Uterus (tissue), 4 donors: ENCODE data around the gene DDX42. TPM values are rescaled to one million over a fixed set of nuclear protein-coding genes. Genes with fewer than 3 reads are reported as not detected.
"Not testable (repeated sequence)": the region's sequence is repeated elsewhere in the genome, so short reads cannot be mapped to it uniquely, and the experiment has no call there.

Experiments used
- DNase-seq, 2 donors: peaks; one replicate each; pipeline ENCODE4 v3.0.0-alpha.2; 2019 to 2020
- H3K27ac ChIP-seq, 2 donors: fragments of 200-600 bp; sonication (generic); 1 replicate in 1 of 2; 2 replicates in 1 of 2; pipeline ENCODE4 v1.5.1; 2016 to 2018
- H3K27me3 ChIP-seq, 2 donors: fragments of 200-600 bp; sonication (generic); one replicate each; pipeline ENCODE4 v1.5.1; 2018 to 2019; ENCODE audit warnings: control low read depth in 1 of 2
- H3K36me3 ChIP-seq, 2 donors: fragments of 200-600 bp; sonication (generic); one replicate each; pipeline ENCODE4 v1.5.1; 2019; ENCODE audit warnings: control low read depth in 1 of 2
- H3K4me1 ChIP-seq, 2 donors: fragments of 200-600 bp; sonication (generic); one replicate each; pipeline ENCODE4 v1.5.1; 2018 to 2019; ENCODE audit warnings: control low read depth in 1 of 2
- H3K4me3 ChIP-seq, 2 donors: fragments of 200-600 bp; sonication (generic); 1 replicate in 1 of 2; 2 replicates in 1 of 2; pipeline ENCODE4 v1.5.1; 2018 to 2019; ENCODE audit warnings: mild to moderate bottlenecking in 1 of 2
- H3K9me3 ChIP-seq, 2 donors: fragments of 200-600 bp; sonication (generic); one replicate each; pipeline ENCODE4 v1.5.1; 2019; ENCODE audit warnings: control low read depth in 1 of 2
- POLR2A ChIP-seq, 2 donors: fragments of 450-650 bp; IDR thresholded peaks; one replicate each; pipeline ENCODE4 v1.6.1; 2016; ENCODE audit warnings: antibody characterized with exemption in 2 of 2, mild to moderate bottlenecking in 1 of 2, moderate library complexity in 1 of 2
- intact Hi-C: fragments of 100-400 bp; cut with DNase I; formaldehyde crosslinking; loops from one replicate; pipeline ENCODE4 v1.15.1; 2023; ENCODE audit warnings: low total_unique reads
- total RNA-seq, 4 donors: library from RNA; depleted of rRNA in 3 of 4; stranded (reverse); fragments of >200 nt in 3 of 4; gene quantifications; one replicate each; pipeline versions ENCODE4 v1.1.0 to v1.2.4, GENCODE V29; 2014 to 2023
- TF ChIP-seq, protein P1 (sequence below), 4 experiments: fragments of 200-600 bp in 2 of 4; fragments of 450-650 bp in 2 of 4; sonication (generic) in 2 of 4; IDR thresholded peaks; one replicate each; pipeline ENCODE4 v1.5.1; 2016 to 2019; ENCODE audit warnings: antibody characterized with exemption in 4 of 4, mild to moderate bottlenecking in 2 of 4, moderate library complexity in 1 of 4
- donor health status: DM: yes; HTN: yes; CAD: no.

Gene DDX42
- total RNA-seq, 4 donors from 2014 or later = 89.9 to 180 (median 150) TPM

DNA sequence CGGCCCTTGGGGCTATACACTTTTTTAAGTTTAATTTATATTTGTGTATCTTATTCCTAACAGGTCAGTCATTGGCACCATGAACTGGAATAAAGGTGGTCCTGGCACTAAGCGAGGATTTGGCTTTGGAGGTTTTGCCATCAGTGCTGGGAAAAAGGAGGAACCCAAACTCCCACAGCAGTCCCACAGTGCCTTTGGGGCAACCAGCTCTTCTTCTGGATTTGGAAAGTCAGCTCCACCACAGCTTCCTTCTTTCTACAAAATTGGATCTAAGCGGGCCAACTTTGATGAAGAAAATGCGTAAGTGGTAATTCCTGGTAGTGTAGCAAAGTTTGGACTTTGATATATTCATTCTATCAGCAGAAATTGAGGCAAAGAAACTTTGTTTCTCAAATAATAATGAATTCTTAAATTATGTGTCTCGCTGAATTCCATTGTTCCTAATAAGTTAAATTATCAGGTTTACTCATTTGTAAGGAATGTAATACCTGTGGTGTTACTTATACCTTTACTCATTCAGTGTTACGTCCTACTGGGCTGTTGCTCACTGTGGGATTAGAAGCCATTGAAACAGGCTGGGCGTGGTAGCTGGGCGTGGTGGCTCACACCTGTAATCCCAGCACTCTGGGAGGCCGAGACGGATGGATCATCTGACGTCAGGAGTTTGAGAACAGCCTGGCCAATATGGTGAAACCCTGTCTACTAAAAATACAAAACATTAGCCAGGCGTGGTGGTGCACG is 13.2 kb downstream of the DDX42 start:
- DNase-seq = no peak
- TF ChIP-seq POLR2A (IDR thresholded peaks at IDR 0.05) = no peak
- TF ChIP-seq, protein P1, sequence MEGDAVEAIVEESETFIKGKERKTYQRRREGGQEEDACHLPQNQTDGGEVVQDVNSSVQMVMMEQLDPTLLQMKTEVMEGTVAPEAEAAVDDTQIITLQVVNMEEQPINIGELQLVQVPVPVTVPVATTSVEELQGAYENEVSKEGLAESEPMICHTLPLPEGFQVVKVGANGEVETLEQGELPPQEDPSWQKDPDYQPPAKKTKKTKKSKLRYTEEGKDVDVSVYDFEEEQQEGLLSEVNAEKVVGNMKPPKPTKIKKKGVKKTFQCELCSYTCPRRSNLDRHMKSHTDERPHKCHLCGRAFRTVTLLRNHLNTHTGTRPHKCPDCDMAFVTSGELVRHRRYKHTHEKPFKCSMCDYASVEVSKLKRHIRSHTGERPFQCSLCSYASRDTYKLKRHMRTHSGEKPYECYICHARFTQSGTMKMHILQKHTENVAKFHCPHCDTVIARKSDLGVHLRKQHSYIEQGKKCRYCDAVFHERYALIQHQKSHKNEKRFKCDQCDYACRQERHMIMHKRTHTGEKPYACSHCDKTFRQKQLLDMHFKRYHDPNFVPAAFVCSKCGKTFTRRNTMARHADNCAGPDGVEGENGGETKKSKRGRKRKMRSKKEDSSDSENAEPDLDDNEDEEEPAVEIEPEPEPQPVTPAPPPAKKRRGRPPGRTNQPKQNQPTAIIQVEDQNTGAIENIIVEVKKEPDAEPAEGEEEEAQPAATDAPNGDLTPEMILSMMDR (IDR thresholded peaks at IDR 0.05) = no peak
- H3K4me3 ChIP-seq = no peak overlapping the region
- no peaks in the 10 kb centered on the region for H3K27me3 ChIP-seq
- H3K9me3 ChIP-seq = no peaks in the 10 kb centered on the region
- no peaks in the 10 kb centered on the region for H3K4me1 ChIP-seq
- intact Hi-C loops = no loop called here
- H3K36me3 ChIP-seq = no peaks in the 10 kb centered on the region
- H3K27ac ChIP-seq = no peak overlapping the region

DNA sequence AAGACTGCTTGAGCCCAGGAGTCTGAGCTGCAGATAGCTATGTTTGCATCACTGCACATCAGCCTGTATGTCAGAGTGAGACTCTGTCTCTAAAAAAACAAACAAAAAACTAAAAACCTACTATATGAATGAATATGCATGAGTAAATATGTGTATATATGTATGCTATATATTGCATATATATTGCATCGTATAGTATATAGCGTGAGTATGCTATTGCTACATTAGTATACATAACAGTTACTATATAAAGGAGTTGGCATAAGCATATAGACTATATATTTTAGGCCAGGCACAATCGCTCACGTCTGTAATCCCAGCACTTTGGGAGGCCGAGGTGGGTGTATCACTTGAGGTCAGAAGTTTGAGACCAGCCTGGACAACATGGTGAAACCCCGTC is 16.1 kb downstream of the DDX42 start:
- no peaks in the 10 kb centered on the region for H3K36me3 ChIP-seq
- TF ChIP-seq, protein P1 (IDR thresholded peaks at IDR 0.05) = no peak
- no peak for TF ChIP-seq POLR2A (IDR thresholded peaks at IDR 0.05)
- H3K4me3 ChIP-seq = no peak overlapping the region
- no peak overlapping the region for H3K27ac ChIP-seq
- no peak for DNase-seq
- no peaks in the 10 kb centered on the region for H3K4me1 ChIP-seq
- intact Hi-C loops = no loop called here
- no peaks in the 10 kb centered on the region for H3K27me3 ChIP-seq
- H3K9me3 ChIP-seq = no peaks in the 10 kb centered on the region

DNA sequence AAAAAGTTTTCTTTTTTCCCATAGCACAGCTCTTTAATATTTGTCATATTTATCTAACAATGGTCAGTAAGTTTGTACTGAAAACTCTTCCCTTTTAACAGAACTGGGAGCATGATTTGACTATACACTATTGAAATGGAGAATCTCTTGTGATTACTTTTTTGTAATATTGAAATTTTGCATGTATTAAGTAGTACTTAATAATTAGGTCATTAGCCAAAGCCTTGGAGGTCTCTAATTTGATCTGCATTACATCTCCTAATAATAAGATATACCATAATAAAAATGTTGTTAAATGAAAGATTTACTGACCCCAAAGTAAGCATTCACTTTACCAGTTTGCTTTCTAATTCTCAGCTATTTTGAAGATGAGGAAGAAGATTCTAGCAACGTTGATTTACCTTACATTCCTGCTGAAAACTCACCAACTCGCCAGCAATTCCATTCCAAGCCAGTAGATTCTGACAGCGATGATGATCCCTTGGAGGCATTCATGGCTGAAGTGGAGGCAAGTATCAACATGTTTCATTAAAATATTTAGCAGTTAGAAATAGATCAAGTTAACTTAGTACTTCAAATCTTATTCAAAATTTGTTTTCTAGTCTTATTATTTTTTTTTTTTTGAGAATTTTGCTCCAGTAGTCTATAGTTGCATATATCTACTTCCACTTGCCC is 18.2 kb downstream of the DDX42 start:
- H3K36me3 ChIP-seq = no peaks in the 10 kb centered on the region
- no peaks in the 10 kb centered on the region for H3K27me3 ChIP-seq
- H3K27ac ChIP-seq = no peak overlapping the region
- intact Hi-C loops = no loop called here
- H3K4me1 ChIP-seq = no peaks in the 10 kb centered on the region
- H3K9me3 ChIP-seq = no peaks in the 10 kb centered on the region
- no peak overlapping the region for H3K4me3 ChIP-seq
- no peak for TF ChIP-seq POLR2A (IDR thresholded peaks at IDR 0.05)
- TF ChIP-seq, protein P1 (IDR thresholded peaks at IDR 0.05) = no peak
- DNase-seq = no peak

DNA sequence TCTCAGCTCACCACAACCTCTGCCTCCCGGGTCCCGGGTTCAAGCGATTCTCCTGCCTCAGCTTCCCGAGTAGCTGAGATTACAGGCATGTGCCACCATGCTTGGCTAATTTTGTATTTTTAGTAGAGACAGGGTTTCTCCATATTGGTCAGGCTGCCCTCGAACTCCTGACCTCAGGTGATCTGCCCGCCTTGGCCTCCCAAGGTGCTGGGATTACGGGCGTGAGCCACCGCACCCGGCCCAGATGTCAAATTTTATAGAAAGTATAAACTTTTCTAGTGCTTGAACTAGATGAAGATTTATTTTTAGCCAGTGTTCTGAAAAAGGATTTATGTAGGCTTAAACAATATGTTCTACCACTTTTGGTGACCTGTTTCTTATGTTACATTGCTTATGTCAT is 22.4 kb downstream of the DDX42 start:
- H3K27ac ChIP-seq, H3K4me3 ChIP-seq, DNase-seq, H3K36me3 ChIP-seq, H3K9me3 ChIP-seq, intact Hi-C loops, H3K4me1 ChIP-seq, H3K27me3 ChIP-seq: not testable (repeated sequence)

DNA sequence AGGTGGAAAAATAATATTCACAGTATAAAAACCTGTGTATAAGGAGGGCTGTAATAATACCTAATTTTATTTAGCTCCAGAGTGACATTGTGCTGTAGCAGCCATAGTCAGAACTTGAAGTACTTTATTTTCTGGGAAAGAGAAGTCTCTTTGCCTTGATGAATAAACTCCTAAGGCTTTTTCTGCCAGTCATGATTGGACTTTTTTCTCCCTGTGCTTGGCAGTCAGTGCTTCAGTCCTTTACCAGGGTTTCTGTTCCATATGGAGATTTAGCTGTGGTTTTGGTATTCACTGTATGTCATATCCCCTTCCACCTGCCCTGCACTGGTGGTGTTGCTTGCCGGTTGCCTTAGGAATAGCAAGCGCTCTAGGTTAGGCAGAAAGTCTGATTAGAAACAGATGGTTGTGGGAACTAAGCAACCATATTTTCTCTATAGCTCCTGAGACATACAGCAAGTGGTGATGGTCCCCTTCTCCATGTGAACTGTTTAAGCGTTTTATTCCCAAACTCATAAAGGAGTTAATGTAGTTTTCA is 24.7 kb downstream of the DDX42 start:
- intact Hi-C loops = no loop called here
- Histone ChIP-seq H3K4me1 (no peaks in the 10 kb centered on the region), H3K36me3 (no peaks in the 10 kb centered on the region), H3K4me3 (no peak overlapping the region), H3K27ac (no peak overlapping the region), H3K27me3 (no peaks in the 10 kb centered on the region), H3K9me3 (no peaks in the 10 kb centered on the region)
- TF ChIP-seq, protein P1 (IDR thresholded peaks at IDR 0.05) = no peak
- TF ChIP-seq POLR2A (IDR thresholded peaks at IDR 0.05) = no peak
- DNase-seq = no peak
